GM21529 (cell line): ENCODE data around the gene PACS2.
"Not testable (repeated sequence)": the region's sequence is repeated elsewhere in the genome, so short reads cannot be mapped to it uniquely, and the experiment has no call there.

Source experiments
- ATAC-seq: cut with Tn5 transposase; IDR thresholded peaks from one replicate; pipeline ENCODE4 v1.9.1; 2021; ENCODE audit not compliant: unreplicated experiment

The PACS2 gene

GRCh38 chr14:105313381-105314286 is 914 bp upstream of the PACS2 start:
- ATAC-seq = peak; percentile 13

GRCh38 chr14:105315211-105315721 is 718 bp downstream of the PACS2 start:
- ATAC-seq = peak; percentile 6

- no peak for ATAC-seq
Observed at GRCh38 chr14:105315941-105316576, 1.5 kb downstream of the PACS2 start.

- no peak for ATAC-seq
Observed at GRCh38 chr14:105316577-105316941, 2.0 kb downstream of the PACS2 start.

- no peak for ATAC-seq
Observed at GRCh38 chr14:105316968-105317510, 2.5 kb downstream of the PACS2 start.

- ATAC-seq = no peak
Observed at GRCh38 chr14:105317546-105317945, 3.0 kb downstream of the PACS2 start.

- ATAC-seq = no peak
Observed at GRCh38 chr14:105322791-105323556, 8.4 kb downstream of the PACS2 start.

- no peak for ATAC-seq
Observed at GRCh38 chr14:105323663-105324062, 9.1 kb downstream of the PACS2 start.

- ATAC-seq = no peak
Observed at GRCh38 chr14:105324080-105324778, 9.7 kb downstream of the PACS2 start.

- no peak for ATAC-seq
Observed at GRCh38 chr14:105324871-105325270, 10.3 kb downstream of the PACS2 start.

GRCh38 chr14:105325303-105325702 is 10.8 kb downstream of the PACS2 start:
- ATAC-seq = no peak

- ATAC-seq = no peak
Observed at GRCh38 chr14:105325716-105326567, 11.4 kb downstream of the PACS2 start.

GRCh38 chr14:105326568-105326867 is 12.0 kb downstream of the PACS2 start:
- no peak for ATAC-seq

- no peak for ATAC-seq
Observed at GRCh38 chr14:105326891-105327694, 12.5 kb downstream of the PACS2 start.

GRCh38 chr14:105327695-105328045 is 13.1 kb downstream of the PACS2 start:
- ATAC-seq = not testable (repeated sequence)

- ATAC-seq = no peak
Observed at GRCh38 chr14:105328070-105328677, 13.6 kb downstream of the PACS2 start.

GRCh38 chr14:105328678-105329390 is 14.3 kb downstream of the PACS2 start:
- no peak for ATAC-seq
